WTC11 (cell line): ENCODE data around the gene RLIM. TPM values are rescaled to one million over a fixed set of nuclear protein-coding genes. Genes with fewer than 3 reads are reported as not detected.

Experiments
- ATAC-seq: fragments of 200-7000 bp; cut with Tn5 transposase; 2 replicates; pipeline ENCODE4 v1.10.0; 2021; ENCODE audit warnings: mild to moderate bottlenecking, moderate library complexity
- CTCF ChIA-PET: fragments of 300-600 bp; sonication (Branson Sonifier 250); formaldehyde crosslinking; loops from one replicate; lab custom pipeline; 2021; ENCODE audit warnings: antibody characterized with exemption; lab: Charles Lee
- POLR2A ChIA-PET: fragments of 350-600 bp; sonication (Branson Sonifier 250); formaldehyde crosslinking; loops from one replicate; lab custom pipeline; 2021; ENCODE audit warnings: antibody characterized with exemption; lab: Charles Lee
- DNase-seq: peaks from one replicate; pipeline ENCODE4 v3.0.0; 2021; ENCODE audit warnings: low spot score
- H3K27ac Mint-ChIP-seq: 2 replicates; pipeline ENCODE4 v1.8.0; 2021; ENCODE audit warnings: mixed read lengths
- H3K27me3 Mint-ChIP-seq: 2 replicates; pipeline ENCODE4 v1.8.0; 2021; ENCODE audit warnings: low read depth, mild to moderate bottlenecking, moderate library complexity, mixed read lengths
- H3K36me3 Mint-ChIP-seq: 2 replicates; pipeline ENCODE4 v1.8.0; 2021; ENCODE audit warnings: mixed read lengths
- H3K4me1 Mint-ChIP-seq: 2 replicates; pipeline ENCODE4 v1.8.0; 2022; ENCODE audit warnings: mixed read lengths
- H3K4me3 Mint-ChIP-seq: 2 replicates; pipeline ENCODE4 v1.8.0; 2021; ENCODE audit warnings: mild to moderate bottlenecking, moderate library complexity, mixed read lengths
- H3K9me3 Mint-ChIP-seq: 2 replicates; pipeline ENCODE4 v1.8.0; 2021; ENCODE audit warnings: mixed read lengths
- AR ChIP-seq: fragments of 250-450 bp; sonication (Bioruptor Pico); IDR thresholded peaks from 2 replicates; pipeline ENCODE4 v1.9.0; 2021; ENCODE audit warnings: mild to moderate bottlenecking
- ATF2 ChIP-seq: sonication (generic); formaldehyde crosslinking; IDR thresholded peaks from 2 replicates; pipeline ENCODE4 v1.8.1; 2022; ENCODE audit warnings: low read depth, missing genetic modification reagents, borderline replicate concordance
- ATF3 ChIP-seq: sonication (generic); formaldehyde crosslinking; conservative IDR thresholded peaks from 2 replicates; pipeline ENCODE4 v1.8.1; 2022; ENCODE audit warnings: mild to moderate bottlenecking, missing genetic modification reagents
- CREB1 ChIP-seq: sonication (generic); formaldehyde crosslinking; IDR thresholded peaks from 2 replicates; pipeline ENCODE4 v1.8.0; 2023; ENCODE audit warnings: mild to moderate bottlenecking, missing genetic modification reagents
- MAX ChIP-seq: sonication (generic); formaldehyde crosslinking; IDR thresholded peaks from 2 replicates; pipeline ENCODE4 v1.8.0; 2022; ENCODE audit warnings: mild to moderate bottlenecking, missing genetic modification reagents
- MLX ChIP-seq: sonication (generic); formaldehyde crosslinking; IDR thresholded peaks from 2 replicates; pipeline ENCODE4 v1.8.1; 2023; ENCODE audit warnings: mild to moderate bottlenecking, missing genetic modification reagents, moderate library complexity
- NR2C2 ChIP-seq: sonication (generic); formaldehyde crosslinking; IDR thresholded peaks from 2 replicates; pipeline ENCODE4 v1.8.0; 2022; ENCODE audit warnings: mild to moderate bottlenecking, missing genetic modification reagents
- PRDM15 ChIP-seq: sonication (generic); formaldehyde crosslinking; IDR thresholded peaks from 2 replicates; pipeline ENCODE4 v1.8.0; 2022; ENCODE audit warnings: missing genetic modification reagents
- TCF7 ChIP-seq: sonication (generic); formaldehyde crosslinking; IDR thresholded peaks from 2 replicates; pipeline ENCODE4 v1.8.0; 2022; ENCODE audit warnings: mild to moderate bottlenecking, low read depth, missing genetic modification reagents, moderate library complexity
- ZBTB21 ChIP-seq: sonication (generic); formaldehyde crosslinking; IDR thresholded peaks from 2 replicates; pipeline ENCODE4 v1.8.1; 2023; ENCODE audit warnings: mild to moderate bottlenecking, missing genetic modification reagents, borderline replicate concordance
- ZNF396 ChIP-seq: fragments of 250-450 bp; sonication (Bioruptor Pico); IDR thresholded peaks from 2 replicates; pipeline ENCODE4 v1.8.0; 2021; ENCODE audit warnings: mild to moderate bottlenecking, moderate library complexity, borderline replicate concordance
- ZNF425 ChIP-seq: fragments of 250-450 bp; sonication (Bioruptor Pico); conservative IDR thresholded peaks from 2 replicates; pipeline ENCODE4 v1.9.0; 2021; ENCODE audit warnings: mild to moderate bottlenecking
- total RNA-seq: library from RNA; stranded (reverse); gene quantifications from 3 replicates; pipeline ENCODE4 v1.2.3, GENCODE V29; 2021
- TF ChIP-seq, protein P1 (sequence below): sonication (generic); formaldehyde crosslinking; IDR thresholded peaks from 2 replicates; pipeline ENCODE4 v1.8.0; 2023; ENCODE audit warnings: mild to moderate bottlenecking, missing genetic modification reagents
- TF ChIP-seq, protein P2 (sequence below): sonication (generic); formaldehyde crosslinking; IDR thresholded peaks from 2 replicates; pipeline ENCODE4 v1.8.0; 2022; ENCODE audit warnings: mild to moderate bottlenecking, missing genetic modification reagents
- TF ChIP-seq, protein P3 (sequence below): fragments of 250-450 bp; sonication (Bioruptor Pico); IDR thresholded peaks from 2 replicates; pipeline ENCODE4 v1.8.0; 2021; ENCODE audit warnings: mild to moderate bottlenecking

RLIM gene
- total RNA-seq, 1 experiment from 2014 or later: 34.4 TPM

- TF ChIP-seq, protein P1, sequence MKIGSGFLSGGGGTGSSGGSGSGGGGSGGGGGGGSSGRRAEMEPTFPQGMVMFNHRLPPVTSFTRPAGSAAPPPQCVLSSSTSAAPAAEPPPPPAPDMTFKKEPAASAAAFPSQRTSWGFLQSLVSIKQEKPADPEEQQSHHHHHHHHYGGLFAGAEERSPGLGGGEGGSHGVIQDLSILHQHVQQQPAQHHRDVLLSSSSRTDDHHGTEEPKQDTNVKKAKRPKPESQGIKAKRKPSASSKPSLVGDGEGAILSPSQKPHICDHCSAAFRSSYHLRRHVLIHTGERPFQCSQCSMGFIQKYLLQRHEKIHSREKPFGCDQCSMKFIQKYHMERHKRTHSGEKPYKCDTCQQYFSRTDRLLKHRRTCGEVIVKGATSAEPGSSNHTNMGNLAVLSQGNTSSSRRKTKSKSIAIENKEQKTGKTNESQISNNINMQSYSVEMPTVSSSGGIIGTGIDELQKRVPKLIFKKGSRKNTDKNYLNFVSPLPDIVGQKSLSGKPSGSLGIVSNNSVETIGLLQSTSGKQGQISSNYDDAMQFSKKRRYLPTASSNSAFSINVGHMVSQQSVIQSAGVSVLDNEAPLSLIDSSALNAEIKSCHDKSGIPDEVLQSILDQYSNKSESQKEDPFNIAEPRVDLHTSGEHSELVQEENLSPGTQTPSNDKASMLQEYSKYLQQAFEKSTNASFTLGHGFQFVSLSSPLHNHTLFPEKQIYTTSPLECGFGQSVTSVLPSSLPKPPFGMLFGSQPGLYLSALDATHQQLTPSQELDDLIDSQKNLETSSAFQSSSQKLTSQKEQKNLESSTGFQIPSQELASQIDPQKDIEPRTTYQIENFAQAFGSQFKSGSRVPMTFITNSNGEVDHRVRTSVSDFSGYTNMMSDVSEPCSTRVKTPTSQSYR (CRISPR knock-in tag): no peak
- TF ChIP-seq, protein P2, sequence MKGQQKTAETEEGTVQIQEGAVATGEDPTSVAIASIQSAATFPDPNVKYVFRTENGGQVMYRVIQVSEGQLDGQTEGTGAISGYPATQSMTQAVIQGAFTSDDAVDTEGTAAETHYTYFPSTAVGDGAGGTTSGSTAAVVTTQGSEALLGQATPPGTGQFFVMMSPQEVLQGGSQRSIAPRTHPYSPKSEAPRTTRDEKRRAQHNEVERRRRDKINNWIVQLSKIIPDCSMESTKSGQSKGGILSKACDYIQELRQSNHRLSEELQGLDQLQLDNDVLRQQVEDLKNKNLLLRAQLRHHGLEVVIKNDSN: no peak
- no peak for TF ChIP-seq NR2C2 (CRISPR knock-in tag)
- TF ChIP-seq AR (CRISPR knock-in tag): no peak
- no peak for TF ChIP-seq ZNF396 (CRISPR knock-in tag)
- no peak for TF ChIP-seq ATF2 (CRISPR knock-in tag)
- no peak for TF ChIP-seq PRDM15 (CRISPR knock-in tag)
- no peak for TF ChIP-seq ZBTB21 (CRISPR knock-in tag)
- no peak for TF ChIP-seq CREB1 (CRISPR knock-in tag)
- TF ChIP-seq MAX (CRISPR knock-in tag): no peak
- no peak for TF ChIP-seq MLX (CRISPR knock-in tag)
- TF ChIP-seq, all 79 proteins: peak for 0
Measured at GRCh38 chrX:74578137-74578536, 36.3 kb downstream of the RLIM start (continued).

GRCh38 chrX:74557378-74557777, 57.0 kb downstream of the RLIM start:
- peaks cover 5% of the 10 kb centered on the region for H3K4me1 Mint-ChIP-seq
- no peaks in the 10 kb centered on the region for H3K9me3 Mint-ChIP-seq
- TF ChIP-seq, protein P3, sequence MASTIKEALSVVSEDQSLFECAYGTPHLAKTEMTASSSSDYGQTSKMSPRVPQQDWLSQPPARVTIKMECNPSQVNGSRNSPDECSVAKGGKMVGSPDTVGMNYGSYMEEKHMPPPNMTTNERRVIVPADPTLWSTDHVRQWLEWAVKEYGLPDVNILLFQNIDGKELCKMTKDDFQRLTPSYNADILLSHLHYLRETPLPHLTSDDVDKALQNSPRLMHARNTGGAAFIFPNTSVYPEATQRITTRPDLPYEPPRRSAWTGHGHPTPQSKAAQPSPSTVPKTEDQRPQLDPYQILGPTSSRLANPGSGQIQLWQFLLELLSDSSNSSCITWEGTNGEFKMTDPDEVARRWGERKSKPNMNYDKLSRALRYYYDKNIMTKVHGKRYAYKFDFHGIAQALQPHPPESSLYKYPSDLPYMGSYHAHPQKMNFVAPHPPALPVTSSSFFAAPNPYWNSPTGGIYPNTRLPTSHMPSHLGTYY: no peak
- TF ChIP-seq TCF7 (CRISPR knock-in tag): no peak
- TF ChIP-seq ZNF425: no peak
- no peak for TF ChIP-seq MLX (CRISPR knock-in tag)
- TF ChIP-seq ATF3 (CRISPR knock-in tag): no peak
- TF ChIP-seq, all 79 proteins: peak for 0
- DNase-seq (no peak), ATAC-seq (no peak)
- no peaks in the 10 kb centered on the region; the same call in 1 of the 2 replicates for H3K27me3 Mint-ChIP-seq
- no peak overlapping the region for H3K4me3 Mint-ChIP-seq
- no peaks in the 10 kb centered on the region for H3K36me3 Mint-ChIP-seq
- POLR2A ChIA-PET: no interaction called here
- H3K27ac Mint-ChIP-seq: no peak overlapping the region
- CTCF ChIA-PET: interaction anchor here (0.6 kb wide), 1 partner anchor 10 kb away, joined by 4 read pairs; no protein-coding TSS in a partner anchor
